HL-60 (cell line): ENCODE measurements around the gene EFEMP2.

Source experiments
- POLR2AphosphoS5 ChIP-seq: IDR thresholded peaks from 2 replicates; pipeline ENCODE4 v1.6.1; 2012; ENCODE audit warnings: low read depth
- SPI1 ChIP-seq: IDR thresholded peaks from 2 replicates; pipeline ENCODE4 v1.6.1; 2012; ENCODE audit warnings: low read depth, mild to moderate bottlenecking, borderline replicate concordance
- TF ChIP-seq, protein P1 (sequence below): IDR thresholded peaks from one replicate; pipeline ENCODE4 v1.5.1; 2011; ENCODE audit warnings: low read length, control low read depth, inconsistent platforms; ENCODE audit not compliant: insufficient read depth

GRCh38 chr11:65883786-65884715 lies 11.5 kb upstream of the EFEMP2 start:
- TF ChIP-seq POLR2AphosphoS5 (no peak), SPI1 (no peak)
- TF ChIP-seq, protein P1, sequence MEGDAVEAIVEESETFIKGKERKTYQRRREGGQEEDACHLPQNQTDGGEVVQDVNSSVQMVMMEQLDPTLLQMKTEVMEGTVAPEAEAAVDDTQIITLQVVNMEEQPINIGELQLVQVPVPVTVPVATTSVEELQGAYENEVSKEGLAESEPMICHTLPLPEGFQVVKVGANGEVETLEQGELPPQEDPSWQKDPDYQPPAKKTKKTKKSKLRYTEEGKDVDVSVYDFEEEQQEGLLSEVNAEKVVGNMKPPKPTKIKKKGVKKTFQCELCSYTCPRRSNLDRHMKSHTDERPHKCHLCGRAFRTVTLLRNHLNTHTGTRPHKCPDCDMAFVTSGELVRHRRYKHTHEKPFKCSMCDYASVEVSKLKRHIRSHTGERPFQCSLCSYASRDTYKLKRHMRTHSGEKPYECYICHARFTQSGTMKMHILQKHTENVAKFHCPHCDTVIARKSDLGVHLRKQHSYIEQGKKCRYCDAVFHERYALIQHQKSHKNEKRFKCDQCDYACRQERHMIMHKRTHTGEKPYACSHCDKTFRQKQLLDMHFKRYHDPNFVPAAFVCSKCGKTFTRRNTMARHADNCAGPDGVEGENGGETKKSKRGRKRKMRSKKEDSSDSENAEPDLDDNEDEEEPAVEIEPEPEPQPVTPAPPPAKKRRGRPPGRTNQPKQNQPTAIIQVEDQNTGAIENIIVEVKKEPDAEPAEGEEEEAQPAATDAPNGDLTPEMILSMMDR = no peak
